HPDE6-E6E7 (cell line): ENCODE data around the gene PAIP1.
"Not testable (repeated sequence)": the region's sequence is repeated elsewhere in the genome, so short reads cannot be mapped to it uniquely, and the experiment has no call there.

ENCODE experiments used
- DNase-seq: peaks from one replicate; pipeline ENCODE4 v3.0.0; 2011; ENCODE audit warnings: missing footprints; ENCODE audit errors: extremely low spot score

Gene PAIP1

GRCh38 chr5:43571237-43571636, 14.4 kb upstream of the PAIP1 start:
- no peak for DNase-seq

GRCh38 chr5:43570450-43571158, 13.7 kb upstream of the PAIP1 start:
- DNase-seq = no peak

GRCh38 chr5:43569236-43569746, 12.4 kb upstream of the PAIP1 start:
- no peak for DNase-seq

- no peak for DNase-seq
These were observed 11.1 kb upstream of the PAIP1 start for GRCh38 chr5:43567967-43568366.

- no peak for DNase-seq
These were observed 8.2 kb upstream of the PAIP1 start for GRCh38 chr5:43565043-43565442.

GRCh38 chr5:43564289-43564850, 7.5 kb upstream of the PAIP1 start:
- DNase-seq = no peak

GRCh38 chr5:43563321-43563720, 6.4 kb upstream of the PAIP1 start:
- DNase-seq = no peak

- no peak for DNase-seq
These were observed 4.5 kb upstream of the PAIP1 start for GRCh38 chr5:43561356-43561755.

GRCh38 chr5:43560128-43560527, 3.3 kb upstream of the PAIP1 start:
- DNase-seq = no peak

- DNase-seq = not testable (repeated sequence)
These were observed 345 bp downstream of the PAIP1 start for GRCh38 chr5:43556607-43556856.

GRCh38 chr5:43555895-43556606, 826 bp downstream of the PAIP1 start:
- peak; percentile 38 for DNase-seq

GRCh38 chr5:43554497-43554896, 2.4 kb downstream of the PAIP1 start:
- no peak for DNase-seq

GRCh38 chr5:43553381-43553780, 3.5 kb downstream of the PAIP1 start:
- no peak for DNase-seq

GRCh38 chr5:43551731-43552130, 5.1 kb downstream of the PAIP1 start:
- no peak for DNase-seq

GRCh38 chr5:43549272-43549671, 7.6 kb downstream of the PAIP1 start:
- DNase-seq = not testable (repeated sequence)

- no peak for DNase-seq
These were observed 8.5 kb downstream of the PAIP1 start for GRCh38 chr5:43548358-43548757.

- no peak for DNase-seq
These were observed 9.3 kb downstream of the PAIP1 start for GRCh38 chr5:43547532-43547931.

GRCh38 chr5:43543434-43543833, 13.4 kb downstream of the PAIP1 start:
- no peak for DNase-seq

- no peak for DNase-seq
These were observed 16.1 kb downstream of the PAIP1 start for GRCh38 chr5:43540746-43541145.

GRCh38 chr5:43536972-43537371, 19.9 kb downstream of the PAIP1 start:
- DNase-seq = no peak

- no peak for DNase-seq
These were observed 23.2 kb downstream of the PAIP1 start for GRCh38 chr5:43533646-43534045.

GRCh38 chr5:43530648-43531047, 26.2 kb downstream of the PAIP1 start:
- no peak for DNase-seq

- DNase-seq = no peak
These were observed 33.2 kb downstream of the PAIP1 start for GRCh38 chr5:43523662-43524072.
